GM23338 (cell line): ENCODE data around the gene TMEM94. TPM values are rescaled to one million over a fixed set of nuclear protein-coding genes. Genes with fewer than 3 reads are reported as not detected.
A peak's percentile ranks its signal among the peaks of the same experiment; 100 is the strongest.

Experiments
- ATAC-seq: fragments of 200-7000 bp; cut with Tn5 transposase; 3 replicates; pipeline ENCODE4 v1.9.1; 2020
- DNase-seq: peaks from one replicate; pipeline ENCODE4 v3.0.0-alpha.2; 2015; ENCODE audit warnings: low spot score
- H2AFZ ChIP-seq: fragments of 200-600 bp; sonication (generic); 2 replicates; pipeline ENCODE4 v1.8.0; 2016; ENCODE audit warnings: antibody characterized with exemption, mild to moderate bottlenecking, moderate library complexity
- H3F3A ChIP-seq: fragments of 200-600 bp; sonication (generic); replicated peaks from 2 replicates; pipeline ENCODE4 v1.8.0; 2017; ENCODE audit warnings: antibody characterized with exemption, mixed run types, low read depth
- H3K27ac ChIP-seq: fragments of 200-600 bp; sonication (generic); 2 replicates; pipeline ENCODE4 v1.6.1; 2016; ENCODE audit warnings: low read depth
- H3K27me3 ChIP-seq: fragments of 200-600 bp; sonication (generic); 2 replicates; pipeline ENCODE4 v1.8.0; 2016; ENCODE audit warnings: mild to moderate bottlenecking, mixed run types, moderate library complexity; ENCODE audit not compliant: insufficient read depth
- H3K36me3 ChIP-seq: fragments of 200-600 bp; sonication (generic); 2 replicates; pipeline ENCODE4 v1.8.0; 2016; ENCODE audit warnings: mild to moderate bottlenecking; ENCODE audit not compliant: insufficient read depth
- H3K4me1 ChIP-seq: fragments of 200-600 bp; sonication (generic); 2 replicates; pipeline ENCODE4 v1.8.0; 2016; ENCODE audit warnings: mild to moderate bottlenecking, moderate library complexity; ENCODE audit not compliant: insufficient read depth
- H3K4me2 ChIP-seq: fragments of 200-600 bp; sonication (generic); 2 replicates; pipeline ENCODE4 v1.7.1; 2017; ENCODE audit warnings: mixed run types
- H3K4me3 ChIP-seq: fragments of 200-600 bp; sonication (generic); 2 replicates; pipeline ENCODE4 v1.6.1; 2016; ENCODE audit warnings: mixed run types
- H3K79me2 ChIP-seq: fragments of 200-600 bp; sonication (generic); replicated peaks from 2 replicates; pipeline ENCODE4 v1.8.0; 2017; ENCODE audit warnings: mild to moderate bottlenecking; ENCODE audit not compliant: insufficient read depth
- H3K9me2 ChIP-seq: fragments of 200-600 bp; sonication (generic); 2 replicates; pipeline ENCODE4 v1.8.0; 2017; ENCODE audit not compliant: insufficient read depth
- H4K20me1 ChIP-seq: fragments of 200-600 bp; sonication (generic); replicated peaks from 2 replicates; pipeline ENCODE4 v1.8.0; 2017; ENCODE audit warnings: mild to moderate bottlenecking; ENCODE audit not compliant: insufficient read depth
- H3K27ac Mint-ChIP-seq: 2 replicates; pipeline ENCODE4 v1.8.0; 2020; ENCODE audit warnings: inconsistent platforms, mild to moderate bottlenecking, moderate library complexity, mixed read lengths
- H3K27me3 Mint-ChIP-seq: 3 replicates; pipeline ENCODE4 v1.8.0; 2022; ENCODE audit warnings: low read depth, mild to moderate bottlenecking, moderate library complexity, mixed read lengths, inconsistent platforms; ENCODE audit not compliant: insufficient read depth, poor library complexity
- H3K36me3 Mint-ChIP-seq: 3 replicates; pipeline ENCODE4 v1.8.0; 2021; ENCODE audit warnings: low read depth, mild to moderate bottlenecking, inconsistent platforms, moderate library complexity, mixed read lengths
- H3K4me1 Mint-ChIP-seq: 3 replicates; pipeline ENCODE4 v1.8.0; 2020; ENCODE audit warnings: mild to moderate bottlenecking, inconsistent platforms, mixed read lengths
- H3K4me3 Mint-ChIP-seq: 3 replicates; pipeline ENCODE4 v1.8.0; 2021; ENCODE audit warnings: moderate library complexity, mild to moderate bottlenecking, inconsistent platforms, mixed read lengths
- H3K9me3 Mint-ChIP-seq: 3 replicates; pipeline ENCODE4 v1.8.0; 2020; ENCODE audit warnings: moderate library complexity, mild to moderate bottlenecking, inconsistent platforms, mixed read lengths
- CREB1 ChIP-seq: fragments of 250-450 bp; sonication (Bioruptor Pico); IDR thresholded peaks from 2 replicates; pipeline ENCODE4 v1.5.0; 2020; ENCODE audit warnings: low read depth, mild to moderate bottlenecking, moderate library complexity
- JUNB ChIP-seq: IDR thresholded peaks from one replicate; pipeline ENCODE4 v1.6.1; 2016; ENCODE audit warnings: antibody characterized with exemption; ENCODE audit not compliant: unreplicated experiment
- NANOG ChIP-seq: IDR thresholded peaks from 2 replicates; pipeline ENCODE4 v1.6.1; 2016; ENCODE audit warnings: antibody characterized with exemption, borderline replicate concordance
- POLR2AphosphoS5 ChIP-seq: IDR thresholded peaks from 2 replicates; pipeline ENCODE4 v1.6.1; 2016; ENCODE audit warnings: antibody characterized with exemption, low read depth
- REST ChIP-seq: IDR thresholded peaks from one replicate; pipeline ENCODE4 v1.6.1; 2018; ENCODE audit warnings: antibody characterized with exemption; ENCODE audit not compliant: unreplicated experiment
- STAT1 ChIP-seq: IDR thresholded peaks from one replicate; pipeline ENCODE4 v1.6.1; 2016; ENCODE audit warnings: antibody characterized with exemption; ENCODE audit not compliant: unreplicated experiment
- ZNF114 ChIP-seq: fragments of 250-450 bp; sonication (Bioruptor Pico); IDR thresholded peaks from 2 replicates; pipeline ENCODE4 v1.5.0; 2020; ENCODE audit warnings: mild to moderate bottlenecking, moderate library complexity
- ZNF331 ChIP-seq: fragments of 250-450 bp; sonication (Bioruptor Pico); IDR thresholded peaks from 2 replicates; pipeline ENCODE4 v1.5.0; 2020; ENCODE audit warnings: low read depth, mild to moderate bottlenecking, moderate library complexity
- ZNF462 ChIP-seq: fragments of 250-450 bp; sonication (Bioruptor Pico); IDR thresholded peaks from 2 replicates; pipeline ENCODE4 v1.5.0; 2020; ENCODE audit warnings: mild to moderate bottlenecking, moderate library complexity
- polyA plus RNA-seq: library from polyadenylated mRNA; unstranded; fragments of >200 nt; fragmentation: Nextera tagmentation; extraction: Ambion mirVana; gene quantifications from 2 replicates; pipeline ENCODE4 v1.2.1, GENCODE V29; 2016
- total RNA-seq: library from RNA; depleted of rRNA; stranded (reverse); fragments of >200 nt; shearing (Covaris generic); gene quantifications from 2 replicates; pipeline ENCODE4 v1.2.3, GENCODE V29; 2014
- TF ChIP-seq, protein P1 (sequence below): IDR thresholded peaks from 2 replicates; pipeline ENCODE4 v1.6.1; 2016; ENCODE audit warnings: antibody characterized with exemption

TMEM94 gene
- total and polyA plus RNA-seq, 2 experiments from 2014 or later, result 24.0 to 66.0 TPM

DNA sequence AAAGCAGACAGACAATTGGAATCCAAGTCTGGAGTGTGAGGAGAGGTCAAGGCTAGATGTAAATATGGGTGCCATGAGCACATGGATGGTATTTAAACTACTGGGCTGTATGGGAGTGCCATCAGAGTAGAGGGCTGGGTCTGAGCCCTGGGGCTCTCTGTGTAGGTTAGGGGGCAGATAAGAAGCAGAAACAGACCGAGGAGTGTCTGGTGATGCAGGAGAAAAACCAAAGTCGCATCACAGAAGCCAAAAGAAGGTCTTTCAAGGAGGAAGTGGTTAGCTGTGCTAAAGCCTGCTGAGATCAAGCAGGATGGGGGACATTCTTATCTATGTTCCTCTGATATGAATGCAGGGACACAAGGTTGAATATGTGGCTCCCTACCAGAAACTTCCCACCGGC is 61.8 kb downstream of the TMEM94 start:
- H3K9me2 ChIP-seq, result no peaks in the 10 kb centered on the region
- H3K9me3 Mint-ChIP-seq, result no peaks in the 10 kb centered on the region; the same call in 2 of the 3 replicates
- no peaks in the 10 kb centered on the region for H3K27me3 ChIP-seq
- no peak for TF ChIP-seq JUNB
- TF ChIP-seq NANOG, result no peak
- TF ChIP-seq CREB1 (CRISPR knock-in tag), result no peak
- no peak for TF ChIP-seq ZNF114 (CRISPR knock-in tag)
- TF ChIP-seq, protein P1, sequence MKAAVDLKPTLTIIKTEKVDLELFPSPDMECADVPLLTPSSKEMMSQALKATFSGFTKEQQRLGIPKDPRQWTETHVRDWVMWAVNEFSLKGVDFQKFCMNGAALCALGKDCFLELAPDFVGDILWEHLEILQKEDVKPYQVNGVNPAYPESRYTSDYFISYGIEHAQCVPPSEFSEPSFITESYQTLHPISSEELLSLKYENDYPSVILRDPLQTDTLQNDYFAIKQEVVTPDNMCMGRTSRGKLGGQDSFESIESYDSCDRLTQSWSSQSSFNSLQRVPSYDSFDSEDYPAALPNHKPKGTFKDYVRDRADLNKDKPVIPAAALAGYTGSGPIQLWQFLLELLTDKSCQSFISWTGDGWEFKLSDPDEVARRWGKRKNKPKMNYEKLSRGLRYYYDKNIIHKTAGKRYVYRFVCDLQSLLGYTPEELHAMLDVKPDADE, result no peak
- TF ChIP-seq ZNF331 (CRISPR knock-in tag), result no peak
- TF ChIP-seq ZNF462, result no peak
- no peak for TF ChIP-seq REST
- TF ChIP-seq STAT1, result no peak
- TF ChIP-seq POLR2AphosphoS5, result no peak
- H3K4me3 Mint-ChIP-seq, result peak overlapping the region; percentile 92; the same call in 1 of the 3 replicates
- peaks cover 18% of the 10 kb centered on the region for H3K36me3 ChIP-seq
- peaks cover 7% of the 10 kb centered on the region; the same call in 1 of the 2 replicates for H3K4me1 ChIP-seq
- no peak overlapping the region for H2AFZ ChIP-seq
- H3K27ac ChIP-seq, result no peak overlapping the region
- peaks cover 14% of the 10 kb centered on the region for H3K27me3 Mint-ChIP-seq
- H3K79me2 ChIP-seq, result peaks cover 21% of the 10 kb centered on the region
- no peaks in the 10 kb centered on the region for H3F3A ChIP-seq
- ATAC-seq (no peak), DNase-seq (no peak)
- H3K36me3 Mint-ChIP-seq, result peaks cover 45% of the 10 kb centered on the region
- H3K27ac Mint-ChIP-seq, result no peak overlapping the region
- peaks cover 27% of the 10 kb centered on the region for H3K4me1 Mint-ChIP-seq
- 0 out of 2 replicates have a peak overlapping the region, but pooled peaks have one; percentile 14 for H3K4me2 ChIP-seq
- H4K20me1 ChIP-seq, result peaks cover 12% of the 10 kb centered on the region
- H3K4me3 ChIP-seq, result no peak overlapping the region
